CD8-positive, alpha-beta memory T cell (primary cell): ENCODE measurements around the gene MYOG. TPM values are rescaled to one million over a fixed set of nuclear protein-coding genes. Genes with fewer than 3 reads are reported as not detected.

Source experiments
- CTCF ChIA-PET: fragments of 350-600 bp; sonication (Branson Sonifier 250); formaldehyde crosslinking; loops from one replicate; lab custom pipeline; 2021; ENCODE audit warnings: antibody characterized with exemption; lab: Charles Lee
- POLR2A ChIA-PET: fragments of 350-600 bp; sonication (Branson Sonifier 250); formaldehyde crosslinking; loops from one replicate; lab custom pipeline; 2021; ENCODE audit warnings: antibody characterized with exemption; lab: Charles Lee
- DNase-seq, 5 donors: peaks; one replicate each; pipeline versions ENCODE4 v3.0.0 to v3.0.0-alpha.2; 2020 to 2022; ENCODE audit warnings: mixed read lengths in 1 of 5
- H3K27ac ChIP-seq: one replicate; pipeline ENCODE4 v1.7.0; 2013; ENCODE audit warnings: low read depth, mild to moderate bottlenecking, low read length, moderate library complexity
- H3K27me3 ChIP-seq: 2 replicates; pipeline ENCODE4 v1.7.0; 2013; ENCODE audit warnings: low read length, mild to moderate bottlenecking; ENCODE audit not compliant: insufficient read depth, poor library complexity, severe bottlenecking
- H3K36me3 ChIP-seq: 2 replicates; pipeline ENCODE4 v1.7.0; 2013; ENCODE audit warnings: mild to moderate bottlenecking, low read length, moderate library complexity; ENCODE audit not compliant: insufficient read depth
- H3K4me1 ChIP-seq: 2 replicates; pipeline ENCODE4 v1.7.0; 2013; ENCODE audit warnings: mild to moderate bottlenecking, low read length, moderate library complexity; ENCODE audit not compliant: insufficient read depth
- H3K4me3 ChIP-seq: 2 replicates; pipeline ENCODE4 v1.7.0; 2013; ENCODE audit warnings: mild to moderate bottlenecking, low read length
- H3K9me3 ChIP-seq: 2 replicates; pipeline ENCODE4 v1.7.0; 2013; ENCODE audit warnings: mild to moderate bottlenecking, low read length
- H3K27ac Mint-ChIP-seq, 8 donors: one replicate each; pipeline ENCODE4 v1.8.0; 2020 to 2021; ENCODE audit warnings: mixed read lengths in 8 of 8, mild to moderate bottlenecking in 6 of 8, inconsistent platforms in 3 of 8, moderate library complexity in 3 of 8
- H3K27me3 Mint-ChIP-seq, 2 donors: one replicate each; pipeline ENCODE4 v1.8.0; 2020 to 2021; ENCODE audit warnings: mixed read lengths in 2 of 2, mild to moderate bottlenecking in 1 of 2, moderate library complexity in 1 of 2
- H3K36me3 Mint-ChIP-seq, 3 donors: one replicate each; pipeline ENCODE4 v1.8.0; 2020 to 2021; ENCODE audit warnings: mixed read lengths in 3 of 3, inconsistent platforms in 1 of 3, mild to moderate bottlenecking in 1 of 3
- H3K4me1 Mint-ChIP-seq, 3 donors: one replicate each; pipeline ENCODE4 v1.8.0; 2020 to 2021; ENCODE audit warnings: mixed read lengths in 3 of 3, inconsistent platforms in 1 of 3, mild to moderate bottlenecking in 1 of 3
- H3K4me3 Mint-ChIP-seq, 7 donors: one replicate each; pipeline ENCODE4 v1.8.0; 2020 to 2021; ENCODE audit warnings: mixed read lengths in 7 of 7, mild to moderate bottlenecking in 6 of 7, moderate library complexity in 4 of 7, inconsistent platforms in 2 of 7
- H3K9me3 Mint-ChIP-seq, 5 donors: one replicate each; pipeline ENCODE4 v1.8.0; 2020 to 2022; ENCODE audit warnings: mixed read lengths in 5 of 5, mild to moderate bottlenecking in 3 of 5, moderate library complexity in 2 of 5, inconsistent platforms in 1 of 5
- polyA plus RNA-seq: library from polyadenylated mRNA; unstranded; fragments of 300-500 nt; fragmentation: Illumina TruSeq; gene quantifications from one replicate; pipeline ENCODE4 v1.2.3, GENCODE V29; 2021
- total RNA-seq, 2 experiments: library from RNA; stranded (reverse); gene quantifications; one replicate each; pipeline ENCODE4 v1.2.3, GENCODE V29; 2021

Gene MYOG
- total and polyA plus RNA-seq, 3 experiments from 2014 or later = not detected

- H3K27me3 ChIP-seq = no peaks in the 10 kb centered on the region
- Mint-ChIP-seq H3K36me3 (peaks cover 0 to 9% (median 0%) of the 10 kb centered on the region in 3 donors), H3K27ac (no peak overlapping the region), H3K27me3 (peaks cover 13 to 48% of the 10 kb centered on the region in 2 donors), H3K4me3 (no peak overlapping the region), H3K9me3 (peaks cover 19 to 30% (median 28%) of the 10 kb centered on the region in 5 donors), H3K4me1 (no peaks in the 10 kb centered on the region)
- no peak overlapping the region for H3K27ac ChIP-seq
- H3K9me3 ChIP-seq = peaks cover 6% of the 10 kb centered on the region
- H3K4me1 ChIP-seq = no peaks in the 10 kb centered on the region
- no peaks in the 10 kb centered on the region for H3K36me3 ChIP-seq
- CTCF ChIA-PET = no interaction called here
- no peak overlapping the region for H3K4me3 ChIP-seq
- no peak for DNase-seq
- POLR2A ChIA-PET = no interaction called here
Measured at GRCh38 chr1:203097001-203097400, 11.2 kb upstream of the MYOG start.

GRCh38 chr1:203096566-203096965, 10.8 kb upstream of the MYOG start:
- H3K4me1 ChIP-seq = no peaks in the 10 kb centered on the region
- no peaks in the 10 kb centered on the region for H3K36me3 ChIP-seq
- no peak overlapping the region for H3K4me3 ChIP-seq
- H3K27me3 ChIP-seq = peaks cover 2% of the 10 kb centered on the region
- H3K27ac Mint-ChIP-seq = no peak overlapping the region
- H3K9me3 ChIP-seq = peaks cover 6% of the 10 kb centered on the region
- POLR2A ChIA-PET = no interaction called here
- peaks cover 0 to 9% (median 0%) of the 10 kb centered on the region in 3 donors for H3K36me3 Mint-ChIP-seq
- CTCF ChIA-PET = no interaction called here
- peaks cover 15 to 52% of the 10 kb centered on the region in 2 donors for H3K27me3 Mint-ChIP-seq
- no peak overlapping the region for H3K4me3 Mint-ChIP-seq
- H3K9me3 Mint-ChIP-seq = peaks cover 19 to 30% (median 28%) of the 10 kb centered on the region in 5 donors
- H3K4me1 Mint-ChIP-seq = no peaks in the 10 kb centered on the region
- H3K27ac ChIP-seq = no peak overlapping the region
- DNase-seq = no peak

- no peak overlapping the region for H3K4me3 Mint-ChIP-seq
- H3K27me3 ChIP-seq = peaks cover 5% of the 10 kb centered on the region
- no peak overlapping the region for H3K27ac Mint-ChIP-seq
- H3K27me3 Mint-ChIP-seq = peaks cover 17 to 55% of the 10 kb centered on the region in 2 donors
- no peaks in the 10 kb centered on the region for H3K4me1 Mint-ChIP-seq
- H3K4me3 ChIP-seq = no peak overlapping the region
- peaks cover 0 to 9% (median 0%) of the 10 kb centered on the region in 3 donors for H3K36me3 Mint-ChIP-seq
- H3K9me3 Mint-ChIP-seq = peaks cover 19 to 30% (median 28%) of the 10 kb centered on the region in 5 donors
- H3K9me3 ChIP-seq = peaks cover 6% of the 10 kb centered on the region
- no peak for DNase-seq
- no peak overlapping the region for H3K27ac ChIP-seq
- no peaks in the 10 kb centered on the region for H3K4me1 ChIP-seq
- H3K36me3 ChIP-seq = no peaks in the 10 kb centered on the region
- ChIA-PET POLR2A (no interaction called here), CTCF (no interaction called here)
Measured at GRCh38 chr1:203095061-203095690, 9.4 kb upstream of the MYOG start.

- ChIA-PET CTCF (interaction anchor here (1.4 kb wide), 1 partner anchor 10 kb away, joined by 3 read pairs; no protein-coding TSS in a partner anchor), POLR2A (no interaction called here)
- Histone ChIP-seq H3K4me3 (no peak overlapping the region), H3K27me3 (peaks cover 5% of the 10 kb centered on the region), H3K9me3 (peaks cover 6% of the 10 kb centered on the region), H3K36me3 (no peaks in the 10 kb centered on the region), H3K27ac (no peak overlapping the region), H3K4me1 (no peaks in the 10 kb centered on the region)
- peaks cover 0 to 9% (median 0%) of the 10 kb centered on the region in 3 donors for H3K36me3 Mint-ChIP-seq
- no peak for DNase-seq
- no peaks in the 10 kb centered on the region for H3K4me1 Mint-ChIP-seq
- no peak overlapping the region for H3K27ac Mint-ChIP-seq
- H3K4me3 Mint-ChIP-seq = no peak overlapping the region
- H3K27me3 Mint-ChIP-seq = peaks cover 17 to 44% of the 10 kb centered on the region in 2 donors
- H3K9me3 Mint-ChIP-seq = peaks cover 19 to 30% (median 28%) of the 10 kb centered on the region in 5 donors
Measured at GRCh38 chr1:203093754-203094410, 8.1 kb upstream of the MYOG start.

DNA sequence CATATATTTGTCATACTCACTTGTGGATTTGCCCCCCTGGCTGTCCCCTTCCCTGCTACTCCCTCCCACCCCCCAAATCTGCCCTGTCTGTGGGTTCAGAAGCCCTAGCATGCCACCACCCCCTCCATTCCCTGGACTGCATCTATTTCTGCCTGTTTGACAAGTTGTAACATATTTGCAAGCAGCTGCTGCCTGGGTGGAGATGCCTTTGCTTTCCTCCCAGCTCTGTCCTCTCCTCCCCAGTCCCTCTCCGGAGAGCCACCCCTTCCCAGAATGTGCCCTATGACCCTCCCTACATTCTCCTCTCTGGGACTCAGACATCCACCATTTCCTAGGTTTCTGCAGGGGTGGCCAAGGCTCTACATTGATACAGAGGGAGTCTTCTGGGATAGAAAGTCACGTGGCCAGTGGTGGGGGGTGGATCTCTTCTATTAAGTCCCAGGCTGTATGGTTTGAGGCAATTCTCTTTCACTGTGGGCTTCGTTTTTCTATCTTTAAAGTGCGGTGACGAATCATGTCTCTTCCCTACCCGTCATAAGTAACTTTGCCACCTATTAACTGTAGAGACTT, 6.0 kb upstream of the MYOG start:
- CTCF ChIA-PET = no interaction called here
- peaks cover 0 to 9% (median 0%) of the 10 kb centered on the region in 3 donors for H3K36me3 Mint-ChIP-seq

DNA sequence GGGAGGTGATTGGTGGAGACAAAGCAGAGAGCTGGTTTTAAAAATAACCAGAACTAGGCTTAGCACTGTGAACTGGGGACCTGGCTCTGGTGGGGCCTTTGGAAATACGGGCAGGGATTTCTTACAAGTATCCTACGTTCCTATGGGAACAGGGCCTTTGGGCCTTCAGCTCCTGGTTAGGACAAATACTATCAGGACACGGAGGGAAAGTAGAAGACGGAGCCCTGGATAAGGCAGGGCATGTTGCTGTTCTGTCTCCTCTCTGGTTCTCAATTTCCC, 5.3 kb upstream of the MYOG start:
- no peak overlapping the region for H3K4me3 ChIP-seq
- no peak overlapping the region for H3K27ac ChIP-seq
- Mint-ChIP-seq H3K27me3 (peaks cover 14 to 51% of the 10 kb centered on the region in 2 donors), H3K4me3 (no peak overlapping the region), H3K27ac (no peak overlapping the region), H3K36me3 (peaks cover 0 to 9% (median 0%) of the 10 kb centered on the region in 3 donors), H3K4me1 (no peaks in the 10 kb centered on the region), H3K9me3 (peaks cover 15 to 23% (median 22%) of the 10 kb centered on the region in 5 donors)
- no peaks in the 10 kb centered on the region for H3K4me1 ChIP-seq
- no peak for DNase-seq
- peaks cover 5% of the 10 kb centered on the region for H3K27me3 ChIP-seq
- POLR2A ChIA-PET = no interaction called here
- H3K36me3 ChIP-seq = no peaks in the 10 kb centered on the region
- peaks cover 6% of the 10 kb centered on the region for H3K9me3 ChIP-seq
- CTCF ChIA-PET = no interaction called here

More for the DNA sequence above, 6.0 kb upstream of the MYOG start:
- Histone ChIP-seq H3K4me1 (no peaks in the 10 kb centered on the region), H3K36me3 (no peaks in the 10 kb centered on the region), H3K27ac (no peak overlapping the region), H3K4me3 (no peak overlapping the region), H3K9me3 (peaks cover 6% of the 10 kb centered on the region), H3K27me3 (peaks cover 5% of the 10 kb centered on the region)
- no peak for DNase-seq
- no peak overlapping the region for H3K4me3 Mint-ChIP-seq
- peak overlapping the region in 1 of 8 donors; percentile 48 for H3K27ac Mint-ChIP-seq
- peaks cover 16 to 27% (median 23%) of the 10 kb centered on the region in 5 donors for H3K9me3 Mint-ChIP-seq
- no peaks in the 10 kb centered on the region for H3K4me1 Mint-ChIP-seq
- POLR2A ChIA-PET = no interaction called here
- peaks cover 14 to 55% of the 10 kb centered on the region in 2 donors for H3K27me3 Mint-ChIP-seq

DNA sequence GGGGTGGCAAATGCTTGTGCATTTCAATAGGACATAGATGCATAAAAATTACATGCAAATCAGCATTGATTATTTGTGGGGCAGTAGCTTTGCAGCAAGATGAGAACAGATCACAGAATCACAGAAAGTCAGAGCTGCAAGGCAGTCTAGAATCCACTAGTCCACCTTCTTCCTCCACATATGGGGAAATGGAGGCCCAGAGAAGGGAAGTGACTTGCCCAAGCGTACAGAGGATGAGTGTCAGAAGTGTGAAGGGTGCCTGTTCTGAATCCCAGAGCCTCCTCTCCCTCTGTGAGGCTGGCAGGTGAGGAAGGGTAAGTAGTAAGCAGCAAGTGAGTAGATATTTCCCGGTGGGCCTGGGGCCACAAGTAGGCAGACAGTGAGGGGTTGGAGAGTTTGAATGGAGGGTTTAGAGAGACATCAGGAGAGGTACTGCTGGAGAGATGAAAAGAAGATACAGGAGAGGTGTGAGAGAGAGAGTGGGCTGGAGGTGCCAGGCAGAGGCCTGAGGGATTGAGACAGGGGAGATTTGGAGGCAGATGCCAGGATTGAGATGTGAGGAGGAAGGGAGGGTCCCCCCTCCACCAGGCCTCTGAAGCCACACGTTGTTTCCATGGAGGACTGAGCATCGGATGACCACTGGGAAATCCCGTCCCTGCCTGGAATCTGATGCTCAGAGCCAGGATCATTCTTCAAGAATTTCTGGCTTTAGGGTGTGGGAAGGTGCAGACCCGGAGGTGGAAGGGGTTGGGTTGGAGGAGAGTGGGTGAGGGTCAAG, 4.8 kb upstream of the MYOG start:
- ChIA-PET CTCF (no interaction called here), POLR2A (no interaction called here)
- Histone ChIP-seq H3K27ac (no peak overlapping the region), H3K36me3 (no peaks in the 10 kb centered on the region), H3K27me3 (peaks cover 5% of the 10 kb centered on the region), H3K4me1 (no peaks in the 10 kb centered on the region), H3K4me3 (no peak overlapping the region), H3K9me3 (peaks cover 6% of the 10 kb centered on the region)
- Mint-ChIP-seq H3K27ac (no peak overlapping the region), H3K4me1 (no peaks in the 10 kb centered on the region), H3K27me3 (peaks cover 14 to 46% of the 10 kb centered on the region in 2 donors), H3K36me3 (peaks cover 0 to 7% (median 0%) of the 10 kb centered on the region in 3 donors), H3K4me3 (no peak overlapping the region), H3K9me3 (peaks cover 13 to 17% (median 17%) of the 10 kb centered on the region in 5 donors)
- no peak for DNase-seq
